ENCODE data around the gene FNBP1.
A peak's percentile ranks its signal among the peaks of the same experiment; 100 is the strongest.

FNBP1 gene

GRCh38 chr9:129875687-129876395 is 167.1 kb downstream of the FNBP1 start:
- POLR2A ChIA-PET = no interaction called here
- no peak overlapping the region for H3K4me3 ChIP-seq (ENCODE audit: low read depth, low read length)
- CTCF ChIA-PET = interaction anchor here (0.6 to 0.7 kb wide), 2 partner anchors 127 to 139 kb away, joined by 3 to 6 read pairs; no protein-coding TSS in a partner anchor
- peaks cover 0 to 45% of the 10 kb centered on the region in 2 experiments; a peak in 1 of 3 replicates for H3K36me3 ChIP-seq (ENCODE audit: control insufficient read depth in 2 of 2, insufficient read depth in 1 of 2, low read length in 2 of 2)
- H3K27ac ChIP-seq (ENCODE audit: extremely low read depth, low read depth, low read length) = no peak overlapping the region
- no peaks in the 10 kb centered on the region for H3K9me3 ChIP-seq (ENCODE audit: control insufficient read depth, insufficient read depth, low read depth, low read length)
- H3K4me1 ChIP-seq (ENCODE audit: control insufficient read depth, insufficient read depth, low read length) = no peaks in the 10 kb centered on the region
- TF ChIP-seq MZF1 (tag by site-specific recombination; IDR thresholded peaks at IDR 0.05; ENCODE audit: borderline replicate concordance) (no peak), ZNF560 (tag by site-specific recombination; IDR thresholded peaks at IDR 0.05; ENCODE audit: borderline replicate concordance) (no peak), ZNF175 (tag by site-specific recombination; IDR thresholded peaks at IDR 0.05) (no peak), KLF8 (tag by site-specific recombination; IDR thresholded peaks at IDR 0.05) (no peak), ZNF792 (tag by site-specific recombination; IDR thresholded peaks at IDR 0.05) (no peak), SP2 (tag by site-specific recombination; IDR thresholded peaks at IDR 0.05) (no peak), TRIM28 (IDR thresholded peaks at IDR 0.05; ENCODE audit: borderline replicate concordance, low read length) (no peak), ZNF768 (tag by site-specific recombination; IDR thresholded peaks at IDR 0.05) (no peak), ZNF558 (tag by site-specific recombination; IDR thresholded peaks at IDR 0.05) (no peak), ZFHX2 (tag by site-specific recombination; conservative IDR thresholded peaks at IDR 0.05) (no peak), ZNF23 (tag by site-specific recombination; IDR thresholded peaks at IDR 0.05; ENCODE audit: borderline replicate concordance) (no peak), ZNF416 (tag by site-specific recombination; IDR thresholded peaks at IDR 0.05) (no peak), HOXC10 (CRISPR knock-in tag; IDR thresholded peaks at IDR 0.05) (no peak), BCL11A (tag by site-specific recombination; IDR thresholded peaks at IDR 0.05; ENCODE audit: low read depth) (no peak)

- ChIA-PET CTCF (interaction anchor here (0.5 to 0.7 kb wide), 3 partner anchors 126 to 709 kb away, joined by 3 to 6 read pairs (median 4); no protein-coding TSS in a partner anchor), POLR2A (no interaction called here)
- no peak overlapping the region for H3K27ac ChIP-seq (ENCODE audit: extremely low read depth, low read depth, low read length)
- no peaks in the 10 kb centered on the region for H3K4me1 ChIP-seq (ENCODE audit: control insufficient read depth, insufficient read depth, low read length)
- peaks cover 0 to 39% of the 10 kb centered on the region in 2 experiments; a peak in 1 of 3 replicates for H3K36me3 ChIP-seq (ENCODE audit: control insufficient read depth in 2 of 2, insufficient read depth in 1 of 2, low read length in 2 of 2)
- H3K9me3 ChIP-seq (ENCODE audit: control insufficient read depth, insufficient read depth, low read depth, low read length) = no peaks in the 10 kb centered on the region
- no peak overlapping the region for H3K4me3 ChIP-seq (ENCODE audit: low read depth, low read length)
- no peak for TF ChIP-seq ZBTB20 (tag by site-specific recombination; IDR thresholded peaks at IDR 0.05)
- TF ChIP-seq SCRT2 (tag by site-specific recombination; IDR thresholded peaks at IDR 0.05) = peak; percentile 12; the same call in 1 of the 2 replicates
Measured at GRCh38 chr9:129875181-129875611, 167.8 kb downstream of the FNBP1 start.

GRCh38 chr9:129874261-129875101 is 168.5 kb downstream of the FNBP1 start:
- no peak overlapping the region for H3K27ac ChIP-seq (ENCODE audit: extremely low read depth, low read depth, low read length)
- H3K9me3 ChIP-seq (ENCODE audit: control insufficient read depth, insufficient read depth, low read depth, low read length) = no peaks in the 10 kb centered on the region
- POLR2A ChIA-PET = interaction anchor here (0.5 kb wide), 1 partner anchor 184 kb away, joined by 5 read pairs; no protein-coding TSS in a partner anchor
- H3K4me1 ChIP-seq (ENCODE audit: control insufficient read depth, insufficient read depth, low read length) = no peaks in the 10 kb centered on the region
- H3K36me3 ChIP-seq (ENCODE audit: control insufficient read depth in 2 of 2, insufficient read depth in 1 of 2, low read length in 2 of 2) = peaks cover 0 to 35% of the 10 kb centered on the region in 2 experiments; a peak in 1 of 3 replicates
- TF ChIP-seq ZNF146 (tag by site-specific recombination; IDR thresholded peaks at IDR 0.05) = no peak
- no peak for TF ChIP-seq PRDM10 (tag by site-specific recombination; IDR thresholded peaks at IDR 0.05)
- TF ChIP-seq ZNF112 (tag by site-specific recombination; IDR thresholded peaks at IDR 0.05) = no peak
- CTCF ChIA-PET = interaction anchor here (0.5 to 1.1 kb wide), 3 partner anchors 11 to 710 kb away, joined by 4 read pairs; no protein-coding TSS in a partner anchor
- H3K4me3 ChIP-seq (ENCODE audit: low read depth, low read length) = no peak overlapping the region
